Inferior parietal cortex (tissue), 1 donor: ENCODE results near the gene CERS6.

ENCODE experiments used
- DNase-seq: peaks from one replicate; pipeline ENCODE4 v3.0.0-alpha.2; 2016; ENCODE audit errors: extremely low spot score

Gene CERS6

DNA sequence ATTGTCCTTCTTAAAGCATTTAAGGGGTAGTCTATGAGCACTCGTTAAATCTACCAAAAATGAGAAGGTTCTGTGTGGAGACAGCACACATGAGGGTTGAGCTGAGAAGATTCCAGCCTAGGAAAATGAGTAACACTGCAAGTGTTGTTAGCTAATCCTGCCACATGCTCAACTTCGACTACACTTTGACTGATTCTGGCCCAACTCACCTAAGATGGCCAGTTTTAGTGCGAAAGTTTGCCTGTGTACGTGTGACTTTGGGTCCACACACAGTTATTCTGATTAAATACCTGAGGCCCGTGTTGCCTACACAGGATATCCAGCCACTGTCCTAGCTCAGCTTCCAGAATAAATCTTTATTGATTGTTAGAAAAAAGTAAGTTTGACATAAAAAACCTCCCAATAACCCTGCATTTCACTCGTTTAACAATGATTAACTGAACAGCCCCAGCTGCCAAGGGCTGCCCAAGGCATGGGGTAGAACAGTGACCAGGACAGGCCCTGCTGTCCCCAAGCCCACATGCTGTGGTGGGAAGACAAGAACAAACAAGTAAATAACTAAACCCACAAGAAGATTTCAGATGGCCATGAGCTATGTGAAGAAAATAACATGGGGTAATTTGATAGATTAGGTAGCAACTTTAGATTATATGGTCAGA, 14.7 kb upstream of the CERS6 start:
- DNase-seq: no peak

DNA sequence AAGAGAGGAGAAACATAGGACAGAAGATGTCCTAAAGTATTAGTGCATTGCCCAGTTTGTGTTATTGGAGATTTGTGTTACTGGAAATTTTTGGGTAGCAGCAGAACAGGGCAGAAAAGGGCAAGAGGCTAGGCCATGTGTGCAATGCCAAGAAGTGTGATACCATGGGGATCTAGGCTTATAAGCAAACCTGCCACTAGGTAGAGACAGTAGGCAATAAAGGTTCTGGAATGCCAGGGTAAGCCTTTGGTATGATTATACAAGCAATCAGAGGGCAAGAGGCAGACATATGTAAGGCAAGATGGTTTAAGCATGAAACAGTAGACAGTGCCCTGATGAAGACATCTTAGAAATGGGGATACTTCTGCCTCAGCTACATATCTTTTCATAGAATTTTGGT, 12.3 kb upstream of the CERS6 start:
- no peak for DNase-seq

DNA sequence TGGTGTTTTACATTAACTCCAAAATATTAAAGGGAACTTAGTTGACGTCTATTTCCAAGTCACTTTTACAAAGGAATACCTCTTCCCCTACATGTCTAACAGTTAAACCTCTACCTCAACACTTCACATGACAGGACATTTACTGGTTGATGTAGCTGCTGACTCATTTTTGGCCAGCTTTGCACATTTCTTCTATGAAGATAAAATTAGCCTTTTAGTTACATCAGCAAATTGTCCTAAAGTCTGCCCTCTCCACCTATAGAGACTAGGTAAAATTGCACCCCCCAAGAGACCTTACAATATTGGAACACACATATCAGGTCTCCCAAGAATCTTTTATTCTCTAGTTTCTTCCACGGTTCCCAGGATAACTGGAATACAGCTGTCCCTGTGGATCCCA, 10.1 kb upstream of the CERS6 start:
- no peak for DNase-seq

DNA sequence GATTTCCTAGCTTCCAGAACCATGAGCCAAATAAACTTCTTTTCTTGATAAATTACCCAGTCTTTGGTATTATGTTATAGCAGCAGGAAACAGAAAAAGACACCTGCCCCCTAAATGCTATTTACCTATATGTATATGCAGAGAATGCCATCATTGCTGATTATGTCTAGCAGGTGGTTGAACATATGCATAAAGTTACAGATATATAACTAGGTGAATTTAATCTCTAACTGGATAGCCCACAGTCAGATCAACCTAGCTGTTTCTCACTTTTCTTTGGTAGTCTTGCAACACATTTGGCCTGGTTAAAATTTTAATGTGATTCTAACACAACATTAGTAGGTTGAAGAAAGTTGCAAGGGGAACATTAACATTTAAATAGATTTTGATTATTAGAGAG, 7.1 kb upstream of the CERS6 start:
- no peak for DNase-seq

DNA sequence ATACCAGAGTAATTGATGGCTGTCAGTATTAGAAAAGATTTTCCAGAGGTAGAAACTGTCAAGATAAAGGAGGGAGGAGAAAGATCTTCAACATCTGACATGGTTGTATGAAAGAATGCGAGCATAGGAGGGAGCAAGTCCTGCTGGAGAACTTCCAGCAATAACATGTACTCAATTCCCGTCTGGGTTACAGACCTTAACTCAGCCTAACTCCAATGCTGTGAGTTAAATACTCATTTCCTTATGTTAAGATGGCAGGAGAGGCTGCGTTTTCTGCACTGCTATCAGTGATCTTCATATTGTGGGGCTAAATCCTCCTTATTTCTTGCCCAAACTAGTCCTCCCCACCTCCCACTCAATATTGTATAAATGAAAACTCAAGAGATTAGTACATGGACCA, 6.7 kb upstream of the CERS6 start:
- no peak for DNase-seq

- peak; percentile 47 for DNase-seq
These were observed 5.9 kb upstream of the CERS6 start for GRCh38 chr2:168450171-168450570.

- no peak for DNase-seq
These were observed 5.3 kb upstream of the CERS6 start for GRCh38 chr2:168450732-168451131.

- DNase-seq: no peak
These were observed 3.3 kb upstream of the CERS6 start for GRCh38 chr2:168452781-168453180.

- DNase-seq: no peak
These were observed 2.7 kb upstream of the CERS6 start for GRCh38 chr2:168453404-168453803.

DNA sequence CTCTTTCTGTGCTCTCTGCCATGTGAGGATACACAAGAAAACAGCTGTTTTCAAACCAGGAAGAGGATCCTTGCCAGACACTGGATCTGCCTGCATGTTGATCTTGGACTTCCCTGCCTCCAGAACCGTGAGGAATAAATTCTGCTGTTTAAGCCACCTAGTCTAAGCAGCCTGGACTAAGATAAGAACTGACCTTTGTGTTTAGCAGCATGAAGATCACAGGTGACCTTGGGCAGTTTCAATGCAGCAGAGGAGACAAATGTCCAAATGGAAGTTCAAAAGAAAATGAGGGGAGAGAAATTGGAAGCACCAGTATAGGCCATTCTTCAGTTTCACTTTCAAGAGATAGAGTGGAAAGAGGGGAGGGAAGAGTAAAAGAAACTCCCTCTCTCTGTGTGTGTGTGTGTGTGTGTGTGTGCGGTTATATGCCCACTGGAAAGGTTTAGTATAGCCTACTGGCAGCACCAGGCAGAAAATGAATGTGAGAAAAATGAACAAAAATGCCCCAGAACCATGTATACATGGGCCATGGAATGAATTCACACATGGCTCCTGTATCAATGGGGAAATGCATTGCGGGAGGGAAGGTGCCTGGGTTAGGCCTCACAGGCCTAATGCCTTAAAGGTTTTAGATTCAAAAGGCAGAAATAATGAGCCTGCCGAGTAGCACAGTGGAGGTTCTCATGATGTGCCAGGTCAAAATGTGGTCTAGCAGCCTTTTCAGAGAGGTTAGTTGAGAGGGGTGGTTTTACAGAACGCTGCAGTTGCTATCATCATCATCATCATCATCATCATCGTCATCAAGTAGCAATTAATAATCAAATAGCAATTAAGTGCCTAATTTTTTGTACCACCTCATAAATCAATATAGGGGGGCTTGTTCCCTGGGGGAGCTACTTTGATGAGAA, 1.1 kb upstream of the CERS6 start:
- DNase-seq: no peak

- DNase-seq: no peak
These were observed 583 bp downstream of the CERS6 start for GRCh38 chr2:168456521-168457189.

- DNase-seq: peak; percentile 32
These were observed 1.3 kb downstream of the CERS6 start for GRCh38 chr2:168457190-168457895.

- DNase-seq: peak; percentile 24
These were observed 2.1 kb downstream of the CERS6 start for GRCh38 chr2:168458139-168458538.

- DNase-seq: no peak
These were observed 3.2 kb downstream of the CERS6 start for GRCh38 chr2:168459256-168459655.

DNA sequence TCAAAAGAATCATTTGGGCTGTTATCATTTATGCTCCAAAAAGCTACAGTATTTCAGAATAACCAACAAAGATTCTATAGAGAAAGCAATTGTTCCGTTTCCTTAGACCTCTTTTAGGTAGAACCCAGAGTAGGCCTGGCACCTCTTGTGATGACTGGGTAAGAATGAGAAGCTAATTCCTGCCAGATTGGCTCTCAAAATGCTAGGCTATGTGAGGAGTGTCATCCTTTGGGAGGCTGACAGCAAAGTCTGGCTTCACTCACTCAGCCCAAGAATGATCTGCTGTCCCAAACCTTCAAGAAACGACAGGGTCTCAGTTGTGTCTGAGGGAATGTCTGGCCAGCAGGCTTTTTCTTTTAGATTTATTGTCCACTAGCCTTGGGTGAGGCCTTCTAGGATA, 4.5 kb downstream of the CERS6 start:
- no peak for DNase-seq

GRCh38 chr2:168461178-168461941, 5.3 kb downstream of the CERS6 start:
- DNase-seq: no peak

GRCh38 chr2:168461942-168462331, 5.9 kb downstream of the CERS6 start:
- DNase-seq: no peak

GRCh38 chr2:168462543-168463045, 6.5 kb downstream of the CERS6 start:
- DNase-seq: no peak

- DNase-seq: no peak
These were observed 9.5 kb downstream of the CERS6 start for GRCh38 chr2:168465594-168465993.

- no peak for DNase-seq
These were observed 10.2 kb downstream of the CERS6 start for GRCh38 chr2:168466190-168466737.
